Stomach (tissue), 4 donors: ENCODE results near the gene RASGRP1.

ENCODE experiments used
- POLR2A ChIP-seq, 4 donors: fragments of 450-650 bp; IDR thresholded peaks; one replicate each; pipeline ENCODE4 v1.6.1; 2016; ENCODE audit warnings: antibody characterized with exemption in 4 of 4, control low read depth in 2 of 4, mild to moderate bottlenecking in 1 of 4, moderate library complexity in 1 of 4
- POLR2AphosphoS5 ChIP-seq, 3 donors: sonication (generic); formaldehyde crosslinking; IDR thresholded peaks; one replicate each; pipeline ENCODE4 v1.6.1; 2016; ENCODE audit warnings: antibody characterized with exemption in 3 of 3
- TF ChIP-seq, protein P1 (sequence below), 7 experiments: fragments of 450-650 bp in 4 of 7; fragments of 200-600 bp in 3 of 7; sonication (generic) in 3 of 7; IDR thresholded peaks; one replicate each; pipeline ENCODE4 v1.5.1; 2016 to 2019; ENCODE audit warnings: antibody characterized with exemption in 7 of 7, control low read depth in 2 of 7, mild to moderate bottlenecking in 1 of 7

DNA sequence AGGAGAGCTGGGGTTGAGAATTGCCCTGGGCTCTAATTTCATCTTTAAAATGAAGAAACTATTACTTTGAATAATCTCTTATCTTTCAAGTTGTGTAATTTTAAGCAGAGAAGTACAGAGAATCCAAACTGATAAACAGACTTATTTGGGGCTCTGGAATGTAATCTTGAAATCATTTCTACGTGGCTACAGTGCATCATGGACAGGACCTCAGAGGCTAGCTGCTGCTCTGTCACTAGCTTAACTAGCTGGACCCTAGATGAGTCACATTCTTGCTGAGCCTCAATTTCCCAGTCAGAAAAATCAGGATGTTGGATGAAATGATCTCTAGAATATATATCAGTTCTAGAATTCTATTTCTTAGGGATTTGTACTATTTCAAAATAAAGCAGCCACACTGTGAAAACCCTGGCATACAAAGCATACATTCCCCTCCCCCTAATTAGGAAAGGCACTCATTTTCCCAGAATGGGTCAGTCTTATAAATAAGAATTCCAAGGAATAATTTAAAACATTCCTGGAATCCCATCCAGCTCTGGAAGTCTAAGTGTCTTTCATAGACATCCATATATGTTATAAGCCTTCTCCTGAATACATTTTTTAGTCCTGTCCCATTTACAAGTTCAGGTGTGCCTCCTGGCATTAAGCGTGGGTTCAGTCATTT lies 47.2 kb downstream of the RASGRP1 start:
- TF ChIP-seq, protein P1, sequence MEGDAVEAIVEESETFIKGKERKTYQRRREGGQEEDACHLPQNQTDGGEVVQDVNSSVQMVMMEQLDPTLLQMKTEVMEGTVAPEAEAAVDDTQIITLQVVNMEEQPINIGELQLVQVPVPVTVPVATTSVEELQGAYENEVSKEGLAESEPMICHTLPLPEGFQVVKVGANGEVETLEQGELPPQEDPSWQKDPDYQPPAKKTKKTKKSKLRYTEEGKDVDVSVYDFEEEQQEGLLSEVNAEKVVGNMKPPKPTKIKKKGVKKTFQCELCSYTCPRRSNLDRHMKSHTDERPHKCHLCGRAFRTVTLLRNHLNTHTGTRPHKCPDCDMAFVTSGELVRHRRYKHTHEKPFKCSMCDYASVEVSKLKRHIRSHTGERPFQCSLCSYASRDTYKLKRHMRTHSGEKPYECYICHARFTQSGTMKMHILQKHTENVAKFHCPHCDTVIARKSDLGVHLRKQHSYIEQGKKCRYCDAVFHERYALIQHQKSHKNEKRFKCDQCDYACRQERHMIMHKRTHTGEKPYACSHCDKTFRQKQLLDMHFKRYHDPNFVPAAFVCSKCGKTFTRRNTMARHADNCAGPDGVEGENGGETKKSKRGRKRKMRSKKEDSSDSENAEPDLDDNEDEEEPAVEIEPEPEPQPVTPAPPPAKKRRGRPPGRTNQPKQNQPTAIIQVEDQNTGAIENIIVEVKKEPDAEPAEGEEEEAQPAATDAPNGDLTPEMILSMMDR (IDR thresholded peaks at IDR 0.05): no peak
- no peak for TF ChIP-seq POLR2A (IDR thresholded peaks at IDR 0.05)
- TF ChIP-seq POLR2AphosphoS5 (IDR thresholded peaks at IDR 0.05): no peak
